NCI-H2107 treated with DMSO at 0.1 percent for 48 hours (cell line): ENCODE results near the gene COPS4.

Experiments used
- DNase-seq: peaks from one replicate; lab custom pipeline; 2025; ENCODE audit not compliant: unreplicated experiment; lab: John Stamatoyannopoulos, UW

COPS4 gene

DNA sequence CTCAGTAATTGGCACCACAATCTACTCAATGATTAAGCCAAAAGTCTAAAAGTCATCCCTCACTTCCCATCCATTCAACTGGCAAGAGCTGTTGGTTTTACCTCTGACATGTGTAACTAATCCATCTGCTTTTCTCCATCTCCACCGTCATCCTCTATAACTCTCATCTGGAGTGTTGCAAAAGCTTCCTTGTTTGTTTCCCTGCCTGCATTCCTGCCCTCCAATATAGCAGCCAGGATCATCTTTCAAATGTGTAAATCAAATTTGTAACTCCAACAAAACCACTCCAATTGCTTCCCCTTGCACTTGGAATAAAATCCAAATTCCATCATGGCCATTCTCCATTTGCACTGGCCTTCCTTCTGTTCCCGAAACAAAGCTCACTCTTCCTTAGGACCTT, 83.9 kb downstream of the COPS4 start:
- peak; percentile 15 for DNase-seq

GRCh38 chr4:83121246-83121645, 86.3 kb downstream of the COPS4 start:
- no peak for DNase-seq

GRCh38 chr4:83124111-83124780, 89.3 kb downstream of the COPS4 start:
- no peak for DNase-seq
